Retinal pigment epithelial cell (primary cell): ENCODE data around the gene NOS1AP.
"Not testable (repeated sequence)": the region's sequence is repeated elsewhere in the genome, so short reads cannot be mapped to it uniquely, and the experiment has no call there.

Experiments
- DNase-seq: peaks from one replicate; pipeline ENCODE4 v3.0.0-alpha.2; 2010; ENCODE audit warnings: low read depth
- H3K4me3 ChIP-seq: 2 replicates; pipeline ENCODE4 v1.5.1; 2011; ENCODE audit warnings: mild to moderate bottlenecking, low read length, control low read depth, moderate library complexity
- CTCF ChIP-seq: conservative IDR thresholded peaks from 2 replicates; pipeline ENCODE4 v1.5.1; 2011; ENCODE audit warnings: low read depth, low read length, control low read depth, inconsistent platforms

The NOS1AP gene

GRCh38 chr1:162351246-162351842 is 281.9 kb downstream of the NOS1AP start:
- H3K4me3 ChIP-seq: no peak overlapping the region
- TF ChIP-seq CTCF: no peak
- DNase-seq: no peak

GRCh38 chr1:162351874-162352273 is 282.4 kb downstream of the NOS1AP start:
- DNase-seq, H3K4me3 ChIP-seq: not testable (repeated sequence)

- TF ChIP-seq CTCF: no peak
- no peak for DNase-seq
These were observed 283.6 kb downstream of the NOS1AP start for GRCh38 chr1:162353078-162353477.

GRCh38 chr1:162353702-162354101 is 284.2 kb downstream of the NOS1AP start:
- no peak for TF ChIP-seq CTCF
- no peak for DNase-seq
- H3K4me3 ChIP-seq: no peak overlapping the region

More at GRCh38 chr1:162353078-162353477, 283.6 kb downstream of the NOS1AP start:
- no peak overlapping the region for H3K4me3 ChIP-seq

- H3K4me3 ChIP-seq: no peak overlapping the region
- TF ChIP-seq CTCF: peak; percentile 57
- DNase-seq: no peak
These were observed 288.3 kb downstream of the NOS1AP start for GRCh38 chr1:162357681-162358266.

GRCh38 chr1:162358928-162359327 is 289.4 kb downstream of the NOS1AP start:
- DNase-seq: no peak
- H3K4me3 ChIP-seq: no peak overlapping the region
- no peak for TF ChIP-seq CTCF

GRCh38 chr1:162359523-162360236 is 290.2 kb downstream of the NOS1AP start:
- DNase-seq: no peak
- no peak overlapping the region for H3K4me3 ChIP-seq
- no peak for TF ChIP-seq CTCF
